UCSD-AML1 (cell line): ENCODE results near the gene FAAP100.

Source experiments
- DNase-seq: peaks from one replicate; lab custom pipeline; 2025; ENCODE audit not compliant: unreplicated experiment; lab: John Stamatoyannopoulos, UW

FAAP100 gene

DNA sequence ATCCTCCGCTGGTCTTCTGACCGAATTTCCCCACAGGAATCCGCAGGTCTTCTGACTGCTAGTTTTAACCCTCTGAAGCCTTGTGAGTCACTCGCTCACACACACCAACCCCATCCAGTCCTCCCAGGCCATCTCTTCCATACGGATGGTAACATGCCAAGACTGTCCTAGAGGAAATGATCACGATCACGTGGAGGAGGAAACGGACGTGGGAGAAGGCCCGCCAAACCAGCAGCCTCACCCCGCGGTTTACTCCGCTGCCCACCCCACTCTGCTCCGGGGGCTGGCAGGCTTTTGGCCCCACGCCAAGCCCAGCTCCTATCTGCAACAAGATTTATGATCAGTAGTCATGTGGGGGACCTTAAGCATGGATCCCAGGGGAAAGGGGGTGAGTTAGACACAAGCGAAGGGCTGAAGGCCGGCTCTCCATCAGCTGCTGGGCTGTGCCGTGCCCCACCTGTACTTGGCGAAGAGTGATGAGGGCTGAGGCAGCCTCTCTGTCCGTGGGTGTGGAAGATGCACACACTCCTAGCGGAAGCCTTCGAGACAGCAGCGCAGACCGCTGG is 1.5 kb upstream of the FAAP100 start:
- DNase-seq, result peak; percentile 53

DNA sequence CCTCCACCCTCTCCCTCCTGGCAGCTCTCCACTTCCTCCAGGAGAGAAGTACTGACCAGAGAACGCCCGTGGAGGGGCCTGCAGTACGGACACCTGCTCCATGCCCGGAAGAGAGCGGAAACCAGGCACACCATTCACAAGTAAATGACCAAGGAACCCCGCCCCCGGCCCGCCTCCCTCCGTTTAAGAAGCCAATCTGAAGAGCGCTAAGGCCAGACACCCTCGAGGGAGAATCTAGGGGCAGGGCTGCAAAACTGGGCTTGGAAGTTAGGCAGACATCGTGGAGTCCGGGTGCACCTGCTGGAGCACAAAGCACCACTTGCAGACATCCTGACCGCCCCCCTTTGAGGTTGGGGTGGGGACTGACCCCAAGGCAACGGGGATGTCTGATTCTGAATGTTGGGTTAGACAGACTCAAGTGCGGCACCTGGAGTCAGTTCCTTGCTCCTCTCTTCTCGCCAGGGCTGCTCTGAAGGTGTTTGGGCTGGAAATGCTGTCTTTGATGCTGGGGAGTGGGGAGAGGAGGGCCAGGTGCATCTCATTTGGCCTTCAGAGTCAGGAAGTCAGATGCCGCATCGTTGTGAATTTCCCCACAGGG is 964 bp upstream of the FAAP100 start:
- peak; percentile 85 for DNase-seq

DNA sequence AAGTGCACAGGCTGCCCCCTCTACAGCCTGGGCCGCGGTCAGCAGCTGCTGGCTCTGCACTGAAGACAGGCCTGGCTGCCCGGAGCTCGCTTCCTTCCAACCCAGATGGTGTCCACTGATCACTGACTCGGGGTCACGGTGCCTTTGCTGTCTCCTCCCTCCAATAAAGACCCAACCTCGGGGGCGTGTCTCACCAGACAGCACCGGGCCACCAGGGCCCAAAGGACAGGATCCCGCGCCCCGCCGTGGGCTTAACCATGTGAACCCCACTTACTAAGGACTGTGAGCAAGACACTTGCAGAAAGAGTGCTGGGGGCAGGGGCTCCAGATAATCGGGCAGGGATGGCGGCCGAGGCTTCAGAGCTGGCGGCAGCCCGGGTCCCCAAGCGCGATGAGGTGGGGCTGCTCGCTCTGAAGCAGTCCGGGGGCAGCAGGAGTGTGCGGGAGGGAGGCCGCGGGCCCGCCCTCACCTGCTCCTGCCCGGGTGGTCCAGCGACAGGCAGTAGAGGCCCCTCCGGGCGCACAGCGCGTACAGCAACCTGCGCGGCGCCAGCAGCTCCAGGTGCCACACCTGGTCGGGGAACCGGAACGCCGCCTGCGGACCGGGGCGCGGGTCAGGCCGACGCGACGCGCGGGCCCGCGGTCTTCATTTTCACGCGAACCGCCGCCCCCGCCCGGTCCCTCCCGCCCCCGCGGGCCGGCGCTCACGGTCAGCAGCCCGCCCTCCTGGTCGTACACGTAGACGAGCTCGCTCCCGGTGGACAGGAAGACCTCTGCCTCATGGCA is 502 bp downstream of the FAAP100 start:
- no peak for DNase-seq

DNA sequence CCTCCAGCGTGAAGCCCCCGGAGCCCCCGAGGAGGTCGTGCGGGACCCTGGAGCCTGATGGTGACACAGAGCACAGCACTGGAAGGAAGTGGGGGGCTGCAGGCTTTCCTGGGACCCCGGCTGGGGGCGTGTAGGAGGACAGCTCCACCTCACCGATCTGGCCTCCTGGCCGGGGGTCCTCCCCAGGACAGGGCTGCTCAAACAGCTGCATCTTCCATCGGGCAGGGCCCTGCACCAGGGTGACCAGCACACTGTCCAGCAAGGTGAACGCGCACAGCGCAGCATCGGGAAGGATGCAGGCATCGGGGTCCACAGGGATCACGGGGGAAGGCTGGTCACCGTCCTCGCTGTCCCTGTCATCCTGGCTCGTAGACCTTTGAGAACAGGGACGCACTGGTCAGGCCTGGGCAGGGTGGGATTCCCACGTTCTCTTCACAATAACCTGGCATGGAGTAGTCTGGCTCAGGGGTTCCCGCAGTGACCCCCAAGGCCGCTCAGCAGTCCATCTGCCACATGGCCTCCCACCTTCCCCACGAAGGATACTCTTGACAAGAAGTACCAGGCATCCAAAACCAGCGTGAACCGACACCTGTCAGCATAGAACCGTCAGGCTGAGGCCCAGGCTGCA is 1.2 kb downstream of the FAAP100 start:
- no peak for DNase-seq

DNA sequence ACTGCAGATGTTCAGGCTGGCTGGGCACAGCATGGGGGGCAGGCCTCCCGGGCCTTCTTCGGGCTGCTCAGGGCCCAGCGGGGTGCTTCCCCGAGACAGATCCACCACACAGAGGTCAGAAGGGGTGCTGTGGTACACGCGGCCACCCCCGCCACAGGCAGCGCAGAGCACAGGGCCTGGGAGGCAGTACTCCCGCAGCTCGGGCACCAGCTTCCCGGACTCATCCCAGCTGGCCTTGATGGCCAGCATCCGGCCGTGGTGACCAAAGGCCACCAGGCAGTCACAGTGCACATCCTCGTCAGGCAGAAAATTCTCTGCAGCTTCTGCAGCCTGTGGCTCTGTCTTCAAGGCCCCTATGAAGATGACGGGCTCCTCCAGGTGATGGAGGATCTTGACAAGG is 1.9 kb downstream of the FAAP100 start:
- DNase-seq, result no peak

DNA sequence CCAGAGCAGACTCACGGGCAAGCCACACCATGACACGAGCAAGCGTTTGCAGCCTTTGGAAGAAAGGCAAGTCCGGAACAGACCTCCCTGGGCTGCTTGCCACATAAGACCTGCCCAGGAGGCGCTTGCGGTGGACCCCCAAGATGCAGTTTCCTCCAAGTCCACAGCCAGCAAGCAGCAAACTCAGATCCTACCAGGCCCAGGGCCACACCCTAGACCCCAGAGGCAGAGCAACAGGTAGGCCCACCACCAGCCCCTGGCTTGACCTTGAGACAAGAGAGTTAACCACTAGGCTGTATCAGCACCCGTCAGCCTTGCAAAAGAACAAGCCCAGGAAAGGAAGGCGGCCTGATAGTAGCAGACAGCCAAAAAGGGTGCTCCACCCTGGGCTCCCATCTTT is 2.3 kb downstream of the FAAP100 start:
- DNase-seq, result no peak

DNA sequence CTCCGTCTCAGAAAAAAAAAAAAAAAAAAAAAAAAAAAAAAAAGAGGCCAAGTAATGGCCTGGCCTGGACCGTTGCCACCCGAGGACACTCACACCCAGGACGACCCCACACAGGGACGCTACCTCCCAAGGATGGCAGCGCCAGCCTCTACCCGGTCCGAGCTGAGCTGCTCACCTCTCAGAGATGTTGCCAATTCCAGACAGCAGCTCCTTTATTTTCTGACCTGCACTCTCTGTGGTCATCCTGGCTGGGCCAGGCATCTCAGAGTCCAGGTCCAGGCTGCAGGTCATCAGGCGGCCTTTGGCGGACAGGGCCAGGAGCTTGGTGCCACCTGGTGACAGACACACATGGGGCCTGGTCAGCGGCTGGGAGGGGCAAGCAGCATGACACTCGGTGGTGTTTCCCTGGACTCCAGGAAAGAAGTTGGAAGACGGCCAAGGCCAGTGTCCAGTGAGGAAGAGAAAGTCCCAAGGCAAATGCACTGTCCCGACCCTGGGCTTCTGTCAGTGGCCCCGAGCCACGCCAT is 3.1 kb downstream of the FAAP100 start:
- no peak for DNase-seq

DNA sequence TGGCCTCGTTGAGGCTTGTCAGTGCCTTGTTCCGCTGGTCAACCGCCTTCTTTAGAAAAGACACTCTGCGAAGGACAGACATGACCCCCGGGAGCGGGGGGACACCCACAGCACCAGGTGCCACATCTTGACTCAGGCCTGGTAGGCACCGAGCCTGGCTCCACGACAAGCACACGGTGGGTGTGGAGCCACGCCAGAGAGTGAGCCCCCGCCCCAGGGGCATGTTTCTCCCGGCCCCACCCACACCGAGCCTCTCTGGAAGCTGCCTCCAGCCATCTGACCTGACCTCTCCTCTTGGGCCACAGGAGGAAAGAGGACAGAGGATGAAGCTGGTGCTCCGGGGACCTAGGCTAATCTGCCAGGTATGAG is 4.6 kb downstream of the FAAP100 start:
- no peak for DNase-seq

DNA sequence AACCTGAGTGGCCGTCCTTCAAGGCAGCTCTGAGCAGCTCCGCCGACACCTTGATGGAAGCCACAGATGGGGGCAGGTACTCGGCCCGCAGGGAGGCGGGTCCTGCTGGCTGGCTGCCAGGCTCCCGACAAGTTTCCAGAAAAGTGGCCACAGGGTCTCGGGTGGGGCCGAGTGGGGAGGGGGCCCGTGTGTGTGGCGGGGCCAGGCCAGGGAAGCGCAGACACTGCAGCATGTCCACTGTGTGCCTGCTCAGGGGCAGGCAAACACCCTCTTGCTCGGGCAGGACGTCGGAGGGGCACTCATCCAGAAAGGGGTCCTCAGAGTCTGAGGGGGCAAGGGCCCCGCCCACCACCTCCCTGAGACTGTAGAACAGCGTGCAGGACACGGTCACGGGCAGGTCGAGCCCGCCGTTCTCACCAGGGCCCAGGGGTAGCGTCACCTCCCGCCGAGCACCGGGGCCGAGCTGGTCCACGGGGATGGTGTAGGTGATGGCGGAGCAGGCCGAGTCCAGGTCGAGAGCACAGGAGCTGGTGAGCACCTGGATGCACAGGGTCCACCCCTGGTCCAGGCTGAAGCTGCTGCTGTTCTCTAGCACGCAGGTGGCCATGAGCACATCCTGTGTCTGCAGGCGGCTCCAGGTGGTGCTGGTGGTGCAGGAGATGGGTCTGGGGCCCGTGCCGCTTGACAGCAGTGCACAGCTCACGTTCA is 5.1 kb downstream of the FAAP100 start:
- DNase-seq, result no peak

DNA sequence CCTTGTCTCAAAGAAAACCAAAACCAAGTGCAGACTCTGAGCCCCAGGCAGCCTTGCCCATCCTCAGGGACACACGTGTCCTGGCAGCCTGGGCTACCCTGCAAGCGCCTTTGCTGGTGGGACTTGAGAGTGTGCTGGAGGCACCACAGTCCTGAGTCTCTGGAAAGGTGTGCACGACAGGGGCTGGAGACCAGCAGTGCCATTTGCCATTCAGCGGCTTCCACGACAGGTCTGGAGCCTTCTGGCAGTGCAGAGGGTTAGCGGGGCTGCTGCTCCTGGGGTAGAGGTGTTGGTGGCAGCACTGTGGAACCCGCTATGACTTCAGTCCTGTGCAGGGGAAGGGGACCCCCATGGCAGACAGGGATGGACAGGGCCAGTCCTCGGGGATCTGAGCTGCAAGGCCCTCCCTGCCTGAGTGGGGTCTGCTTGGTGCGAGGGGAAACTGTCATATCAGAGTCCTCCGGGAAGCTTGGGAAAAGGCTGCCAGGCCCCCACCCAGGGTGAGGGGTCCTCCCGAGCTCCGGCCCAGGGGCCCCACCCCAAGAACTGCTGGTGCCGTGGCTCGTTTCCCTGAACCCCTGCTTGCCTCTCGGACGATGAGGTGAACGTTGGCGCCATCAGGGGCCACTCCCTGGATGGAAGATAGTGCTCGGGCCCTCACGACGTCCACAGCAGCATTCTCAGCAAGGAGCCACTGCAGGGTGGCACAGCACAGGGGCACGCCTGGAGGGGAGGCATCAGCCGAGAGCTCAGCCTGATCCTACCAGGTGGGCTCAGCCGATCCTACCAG is 6.8 kb downstream of the FAAP100 start:
- DNase-seq, result no peak

DNA sequence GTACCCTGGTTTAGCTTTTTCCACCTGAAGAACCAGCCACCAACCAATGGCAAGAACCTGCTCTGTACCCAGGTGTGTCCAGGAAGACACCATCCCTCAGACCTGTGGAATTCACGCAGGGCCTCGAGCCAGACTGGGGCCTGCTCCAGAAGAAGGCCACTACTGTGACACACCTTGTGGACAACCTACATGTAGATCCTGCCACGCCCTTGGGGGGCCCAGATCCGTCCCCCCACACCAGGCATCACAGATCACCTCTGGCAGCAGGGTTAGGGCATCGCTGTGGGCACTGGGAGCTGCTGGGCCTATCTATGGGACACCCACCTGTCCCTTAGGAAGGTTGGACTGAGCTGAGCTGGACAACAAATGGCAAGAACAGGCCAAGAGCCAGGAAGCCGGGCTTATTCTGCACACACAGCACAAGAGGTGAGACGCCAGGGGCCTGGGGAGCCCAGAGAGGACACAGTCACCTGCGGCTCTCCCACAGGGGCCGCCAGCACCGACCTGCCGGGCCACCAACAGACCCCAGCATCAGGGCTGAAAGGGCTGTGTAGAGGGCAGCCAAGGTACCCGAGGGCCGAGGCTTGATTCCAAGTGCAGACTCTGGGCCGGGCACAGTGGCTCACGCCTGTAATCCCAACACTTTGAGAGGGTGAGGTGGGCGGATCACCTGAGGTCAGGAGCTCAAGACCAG is 7.7 kb downstream of the FAAP100 start:
- no peak for DNase-seq

DNA sequence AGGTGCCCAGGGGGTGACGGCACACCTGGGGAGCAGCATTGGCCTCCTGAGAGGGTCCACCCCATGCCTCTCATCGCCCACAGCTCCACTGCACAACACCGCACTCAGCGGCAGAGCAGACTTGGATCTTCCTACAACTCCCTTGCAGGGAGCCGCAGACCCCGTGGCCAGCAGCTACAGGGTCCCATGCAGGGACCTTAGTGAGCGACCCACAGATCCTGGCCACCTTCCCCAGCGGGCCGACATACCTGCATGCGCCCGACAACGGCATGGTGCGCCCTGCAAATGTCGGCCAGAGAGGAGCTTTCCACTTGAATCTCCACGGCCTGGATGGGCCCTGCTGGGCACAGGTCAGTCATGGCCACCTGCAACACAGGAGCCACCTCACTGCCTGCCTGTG is 8.4 kb downstream of the FAAP100 start:
- no peak for DNase-seq

DNA sequence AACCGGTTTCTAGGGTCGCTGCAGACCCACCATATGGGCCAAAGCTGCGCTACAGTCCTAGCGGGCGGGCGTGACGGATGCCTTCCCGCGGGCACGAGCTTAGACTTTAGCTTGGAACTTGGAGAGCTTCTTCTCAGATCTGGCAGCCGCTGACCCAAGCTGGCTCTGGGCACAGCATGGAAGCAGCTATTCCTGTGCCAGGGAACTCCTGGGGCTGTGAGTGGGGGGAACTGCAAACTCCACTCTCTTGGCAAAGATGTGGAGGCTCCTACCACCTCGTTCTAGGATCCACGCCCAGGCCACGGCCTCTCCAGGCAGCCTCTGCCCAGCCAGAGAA is 8.8 kb downstream of the FAAP100 start:
- no peak for DNase-seq

DNA sequence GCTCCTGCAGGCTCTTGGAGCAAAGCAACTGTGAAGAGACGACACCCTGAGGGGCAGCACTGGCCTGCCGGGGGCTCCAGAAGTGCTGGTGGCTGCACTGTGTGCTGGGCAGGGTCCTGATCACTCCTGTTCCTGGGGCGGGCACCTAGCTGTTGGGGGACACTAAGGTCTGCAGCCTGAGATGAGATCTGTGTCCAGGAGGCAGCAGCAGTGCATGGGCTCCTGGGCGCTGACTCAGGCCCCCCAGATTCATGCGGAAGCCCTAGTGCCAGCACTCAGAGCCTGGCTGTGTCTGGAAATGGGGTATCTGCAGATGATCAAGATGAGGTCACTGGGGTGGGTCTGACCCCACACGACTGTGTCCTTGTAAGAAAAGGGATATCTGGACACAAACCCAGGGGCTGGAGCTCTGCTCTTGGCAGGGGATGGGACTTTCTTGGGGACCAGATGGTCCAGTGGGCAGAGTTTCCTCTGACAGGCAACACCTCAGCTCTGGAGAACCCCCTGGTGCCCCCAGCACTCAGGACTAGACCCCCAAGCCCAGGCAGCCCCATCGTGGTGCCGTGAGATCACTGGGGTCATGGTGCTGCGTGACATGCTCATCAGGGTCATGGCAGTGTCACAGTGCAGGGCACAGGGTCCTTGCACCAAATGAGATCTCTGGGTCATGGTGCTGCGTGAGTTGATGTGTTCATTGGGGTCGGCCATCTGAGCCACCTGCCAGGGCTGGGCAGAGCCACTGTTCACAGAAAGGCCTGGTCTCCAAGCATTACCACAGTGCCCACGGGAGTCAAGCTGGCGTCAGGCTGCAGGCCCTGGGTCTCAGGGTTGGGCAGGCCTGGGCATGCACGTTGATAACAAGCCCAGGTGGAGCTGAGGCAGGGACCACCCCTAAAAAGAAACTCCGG is 9.5 kb downstream of the FAAP100 start:
- no peak for DNase-seq

DNA sequence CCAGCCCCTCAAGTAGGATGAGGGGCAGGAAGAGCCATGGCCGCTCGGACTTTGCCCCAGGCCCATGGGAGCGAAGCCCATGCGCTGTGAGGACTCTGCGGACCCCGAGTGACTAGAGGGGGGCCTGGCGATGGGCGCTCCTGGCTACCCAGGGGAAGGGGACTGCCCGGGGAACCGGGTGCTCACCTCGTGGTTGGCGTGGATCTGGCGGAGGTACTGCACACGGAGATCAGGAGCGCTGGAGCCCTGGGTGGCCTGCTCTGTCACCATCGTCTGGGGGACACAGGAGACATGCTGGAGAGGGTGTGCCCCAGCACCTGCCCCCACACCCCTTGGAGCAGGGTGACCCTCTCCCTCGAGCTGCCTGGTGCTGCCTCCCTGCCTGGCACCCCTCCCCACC is 11.0 kb downstream of the FAAP100 start:
- no peak for DNase-seq

DNA sequence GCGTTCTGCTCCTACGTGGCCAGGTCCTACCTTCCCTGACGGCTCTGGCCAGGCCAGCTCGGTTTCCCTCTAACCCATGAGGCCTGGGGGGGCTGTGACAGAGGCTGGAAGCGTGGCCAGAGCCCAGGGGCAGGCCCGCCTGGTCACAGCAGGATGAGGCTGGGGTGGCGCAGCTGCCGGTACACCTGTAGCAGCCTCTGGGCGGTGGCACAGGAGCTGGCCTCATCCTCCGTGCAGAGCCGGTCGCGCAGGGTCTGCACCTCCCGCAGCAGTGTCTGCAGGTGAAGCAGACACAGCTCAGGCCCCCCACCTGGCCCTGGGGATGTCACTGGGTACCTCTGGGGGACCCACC is 11.5 kb downstream of the FAAP100 start:
- no peak for DNase-seq

DNA sequence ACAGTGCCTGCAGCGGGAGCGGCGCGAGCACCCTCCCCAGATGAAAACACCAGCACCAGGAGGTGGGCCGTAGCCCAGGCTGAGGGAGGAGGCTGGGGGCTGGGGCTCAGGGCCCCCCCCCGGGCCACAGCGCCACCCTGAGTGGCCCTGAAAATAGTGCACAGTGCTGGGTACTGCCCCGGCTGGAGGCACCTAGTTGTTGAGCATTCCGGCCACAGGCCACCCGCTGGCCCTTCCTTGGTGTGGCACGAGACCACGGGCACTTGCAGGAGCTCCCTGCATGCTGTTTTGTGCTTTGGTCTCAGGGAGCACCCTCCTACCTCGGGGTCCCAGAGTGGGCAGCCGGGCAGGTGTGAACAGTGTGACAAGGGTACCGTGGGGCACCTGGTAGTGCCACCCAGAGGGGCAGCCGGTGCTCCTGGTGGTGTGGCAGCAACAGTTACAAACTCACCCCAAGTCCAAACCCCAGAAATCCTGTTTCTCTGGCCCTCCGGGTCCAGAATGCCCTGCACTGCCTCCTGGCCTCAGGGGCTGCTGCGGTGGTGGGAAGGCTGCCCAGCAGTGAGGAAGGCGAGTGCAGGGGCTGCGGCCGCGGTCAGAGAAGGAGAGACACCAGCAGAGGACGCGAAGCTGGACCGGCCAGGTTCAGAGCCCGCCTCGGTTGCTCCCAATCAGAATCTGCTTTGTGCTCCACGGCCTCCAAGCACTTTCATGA is 12.0 kb downstream of the FAAP100 start:
- no peak for DNase-seq

DNA sequence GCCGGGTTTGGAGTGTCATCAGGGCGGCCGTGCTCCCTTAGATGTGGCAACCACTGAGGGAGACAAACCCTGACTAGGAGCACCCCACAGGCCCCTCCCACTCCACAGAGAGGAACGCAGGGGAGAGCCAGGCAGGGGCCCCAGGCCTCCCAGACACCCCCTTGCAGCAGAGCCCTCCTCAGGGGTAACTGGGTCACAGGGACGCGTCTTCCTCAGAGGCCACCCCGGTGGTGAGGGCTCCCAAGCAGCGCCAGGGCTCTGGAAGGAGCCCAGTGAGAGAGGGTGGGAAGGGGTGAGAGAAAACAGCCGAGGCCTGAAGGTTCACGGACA is 12.6 kb downstream of the FAAP100 start:
- no peak for DNase-seq
